Adrenal gland (tissue), 5 donors: ENCODE measurements around the gene DNAAF5.
"Not testable (repeated sequence)": the region's sequence is repeated elsewhere in the genome, so short reads cannot be mapped to it uniquely, and the experiment has no call there.

Experiments used
- POLR2A ChIP-seq, 2 donors: fragments of 450-650 bp; IDR thresholded peaks; one replicate each; pipeline ENCODE4 v1.6.1; 2017; ENCODE audit warnings: antibody characterized with exemption in 2 of 2, mild to moderate bottlenecking in 2 of 2, moderate library complexity in 1 of 2
- TF ChIP-seq, protein P1 (sequence below), 6 experiments: fragments of 450-650 bp in 4 of 6; fragments of 200-600 bp in 2 of 6; sonication (generic) in 1 of 6; IDR thresholded peaks; 1 replicate in 5 of 6; 2 replicates in 1 of 6; pipeline versions ENCODE4 v1.5.1 to v1.8.0; 2016 to 2021; ENCODE audit warnings: antibody characterized with exemption in 6 of 6, mild to moderate bottlenecking in 2 of 6, moderate library complexity in 1 of 6
- donor health status: DM: no; HTN: no; CAD: no.

DNA sequence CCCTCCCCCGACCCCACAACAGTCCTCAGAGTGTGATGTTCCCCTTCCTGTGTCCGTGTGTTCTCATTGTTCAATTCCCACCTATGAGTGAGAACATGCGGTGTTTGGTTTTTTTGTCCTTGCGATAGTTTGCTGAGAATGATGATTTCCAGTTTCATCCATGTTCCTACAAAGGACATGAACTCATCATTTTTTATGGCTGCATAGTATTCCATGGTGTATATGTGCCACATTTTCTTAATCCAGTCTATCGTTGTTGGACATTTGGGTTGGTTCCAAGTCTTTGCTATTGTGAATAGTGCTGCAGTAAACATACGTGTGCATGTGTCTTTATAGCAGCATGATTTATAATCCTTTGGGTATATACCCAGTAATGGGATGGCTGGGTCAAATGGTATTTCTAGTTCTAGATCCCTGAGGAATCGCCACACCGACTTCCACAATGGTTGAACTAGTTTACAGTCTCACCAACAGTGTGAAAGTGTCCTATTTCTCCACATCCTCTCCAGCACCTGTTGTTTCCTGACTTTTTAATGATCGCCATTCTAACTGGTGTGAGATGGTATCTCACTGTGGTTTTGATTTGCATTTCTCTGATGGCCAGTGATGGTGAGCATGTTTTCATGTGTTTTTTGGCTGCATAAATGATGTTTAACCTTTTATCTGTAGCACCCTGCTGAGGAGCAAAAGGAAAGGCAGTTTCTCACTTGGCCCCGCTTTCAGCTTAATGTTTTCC lies 70.1 kb downstream of the DNAAF5 start:
- TF ChIP-seq, protein P1, sequence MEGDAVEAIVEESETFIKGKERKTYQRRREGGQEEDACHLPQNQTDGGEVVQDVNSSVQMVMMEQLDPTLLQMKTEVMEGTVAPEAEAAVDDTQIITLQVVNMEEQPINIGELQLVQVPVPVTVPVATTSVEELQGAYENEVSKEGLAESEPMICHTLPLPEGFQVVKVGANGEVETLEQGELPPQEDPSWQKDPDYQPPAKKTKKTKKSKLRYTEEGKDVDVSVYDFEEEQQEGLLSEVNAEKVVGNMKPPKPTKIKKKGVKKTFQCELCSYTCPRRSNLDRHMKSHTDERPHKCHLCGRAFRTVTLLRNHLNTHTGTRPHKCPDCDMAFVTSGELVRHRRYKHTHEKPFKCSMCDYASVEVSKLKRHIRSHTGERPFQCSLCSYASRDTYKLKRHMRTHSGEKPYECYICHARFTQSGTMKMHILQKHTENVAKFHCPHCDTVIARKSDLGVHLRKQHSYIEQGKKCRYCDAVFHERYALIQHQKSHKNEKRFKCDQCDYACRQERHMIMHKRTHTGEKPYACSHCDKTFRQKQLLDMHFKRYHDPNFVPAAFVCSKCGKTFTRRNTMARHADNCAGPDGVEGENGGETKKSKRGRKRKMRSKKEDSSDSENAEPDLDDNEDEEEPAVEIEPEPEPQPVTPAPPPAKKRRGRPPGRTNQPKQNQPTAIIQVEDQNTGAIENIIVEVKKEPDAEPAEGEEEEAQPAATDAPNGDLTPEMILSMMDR (IDR thresholded peaks at IDR 0.05) = not testable (repeated sequence)
- TF ChIP-seq POLR2A (IDR thresholded peaks at IDR 0.05) = not testable (repeated sequence)
